HG03097 (cell line): ENCODE measurements around the gene NCKIPSD.
A peak's percentile ranks its signal among the peaks of the same experiment; 100 is the strongest.

Experiments
- ATAC-seq: cut with Tn5 transposase; IDR thresholded peaks from one replicate; pipeline ENCODE4 v1.9.1; 2021; ENCODE audit not compliant: unreplicated experiment, low FRiP score

Gene NCKIPSD

DNA sequence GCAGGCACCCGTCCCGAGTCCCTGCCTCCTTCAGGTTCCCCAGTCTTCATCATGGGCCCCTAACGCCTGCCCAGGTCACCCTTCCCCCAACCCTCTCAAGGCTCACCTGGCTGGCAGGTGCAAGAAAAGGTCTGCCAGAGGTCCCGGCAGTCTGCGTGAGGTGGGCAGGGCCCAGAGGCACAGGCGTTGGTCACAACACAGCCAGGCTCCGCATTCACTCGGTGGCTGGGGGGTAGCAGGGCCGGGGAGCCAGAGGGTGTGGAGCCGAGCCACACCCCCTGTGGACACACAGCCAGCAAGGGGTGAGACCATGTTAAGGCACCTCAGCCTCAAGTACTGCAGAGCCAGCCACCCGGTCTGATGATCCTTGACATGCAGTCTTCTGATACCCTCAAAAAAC is 33.9 kb downstream of the NCKIPSD start:
- no peak for ATAC-seq

- no peak for ATAC-seq
Measured at GRCh38 chr3:48650723-48651122, 35.0 kb downstream of the NCKIPSD start.

DNA sequence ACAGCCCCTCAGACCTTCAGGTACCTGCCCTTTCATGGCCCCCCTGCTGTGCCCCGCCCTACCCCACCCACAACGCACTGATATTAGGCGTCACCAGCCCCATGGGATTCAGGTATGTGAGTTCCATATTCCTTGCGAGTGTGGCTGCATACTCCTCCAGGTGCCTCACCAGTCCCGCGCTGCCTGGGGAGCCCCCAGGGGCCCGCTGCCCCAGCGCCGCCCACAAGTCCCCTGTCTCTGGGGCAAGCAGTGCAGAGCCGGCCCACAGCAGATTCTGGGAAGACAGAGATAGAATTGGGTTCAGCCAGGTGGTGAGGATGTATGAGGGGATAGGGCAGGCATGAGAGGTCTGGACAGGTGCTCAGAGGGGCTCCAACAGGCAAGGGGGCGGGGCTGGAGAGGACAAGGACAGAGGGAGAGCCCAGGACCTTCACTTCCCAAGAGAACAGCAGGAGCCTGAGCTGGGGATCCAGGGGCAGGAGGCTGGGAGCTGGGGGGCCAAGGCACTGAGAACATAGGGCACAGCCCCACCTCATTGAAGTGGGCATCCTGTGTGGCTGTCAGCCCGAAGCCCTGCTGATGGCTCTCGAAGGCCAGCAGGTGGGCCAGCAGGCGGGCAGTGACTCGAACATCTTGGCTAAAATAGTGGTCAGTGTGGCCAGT is 37.4 kb downstream of the NCKIPSD start:
- ATAC-seq = no peak

GRCh38 chr3:48647714-48648113 is 38.0 kb downstream of the NCKIPSD start:
- ATAC-seq = no peak

GRCh38 chr3:48644898-48645760 is 40.6 kb downstream of the NCKIPSD start:
- ATAC-seq = no peak

DNA sequence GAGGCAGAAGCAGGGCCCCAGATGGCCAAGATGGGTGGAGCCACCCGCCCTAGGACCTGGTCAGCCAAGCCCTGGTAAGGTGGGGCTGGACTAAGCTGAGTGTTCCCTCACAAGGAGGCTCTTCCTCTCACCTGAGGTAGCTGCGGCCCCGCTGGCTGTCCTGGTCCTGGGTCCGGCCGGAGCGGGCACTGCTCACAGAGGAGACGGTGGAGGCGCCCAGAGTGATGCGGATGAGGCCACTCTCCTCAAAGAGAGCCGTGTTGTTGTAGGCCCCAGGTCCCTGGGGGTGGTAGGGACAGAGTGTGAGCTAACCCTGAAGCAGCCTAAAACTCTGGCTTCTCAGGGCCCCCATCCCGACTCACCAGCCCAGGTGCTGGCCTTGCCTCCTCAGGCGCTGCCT is 43.1 kb downstream of the NCKIPSD start:
- ATAC-seq = no peak

DNA sequence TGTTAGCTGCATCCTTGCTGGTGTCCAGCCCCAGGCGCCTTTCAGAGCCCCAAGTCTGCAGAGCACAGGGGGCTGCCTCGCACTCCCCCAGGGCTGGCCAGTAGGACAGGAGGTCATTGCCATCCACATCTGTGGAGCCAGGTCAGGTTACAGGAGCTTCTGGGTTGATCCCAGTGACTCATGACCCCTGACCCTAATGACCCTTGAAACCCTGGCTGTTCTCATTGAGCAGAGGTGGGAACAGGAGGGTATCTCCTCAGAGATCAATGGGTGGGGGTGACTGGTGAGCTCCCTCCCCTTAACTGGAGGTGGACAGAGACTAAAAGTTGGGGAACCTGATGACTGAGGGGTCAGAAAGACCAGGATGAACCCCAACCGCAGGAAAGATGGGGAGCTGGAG is 44.3 kb downstream of the NCKIPSD start:
- ATAC-seq = no peak

- ATAC-seq = no peak
Measured at GRCh38 chr3:48639944-48640606, 45.6 kb downstream of the NCKIPSD start.

- ATAC-seq = no peak
Measured at GRCh38 chr3:48637305-48637704, 48.4 kb downstream of the NCKIPSD start.

DNA sequence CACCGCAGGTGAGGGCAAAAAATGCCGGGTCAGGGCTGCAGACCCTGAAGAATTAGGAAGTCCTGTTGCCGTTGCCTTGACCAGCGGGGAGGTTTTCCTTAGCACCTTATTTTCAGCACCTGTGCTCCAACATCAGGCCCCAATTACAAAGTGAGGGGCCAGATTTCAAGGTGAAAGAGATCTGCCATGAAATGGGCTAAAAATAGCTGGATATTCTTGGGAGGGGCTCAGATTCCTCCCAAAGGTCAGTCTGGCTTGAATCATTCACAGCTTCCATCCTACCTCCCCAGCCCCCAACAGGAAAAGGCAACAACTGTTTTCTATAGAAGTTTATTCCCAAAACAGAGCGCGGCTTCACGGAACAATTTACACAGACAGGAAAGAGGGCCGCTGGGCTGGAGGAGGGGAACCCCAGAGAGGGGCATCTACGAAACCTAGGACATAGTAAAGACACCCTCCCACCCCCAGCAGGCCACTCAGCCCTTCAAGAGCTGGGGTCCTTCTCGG is 49.5 kb downstream of the NCKIPSD start:
- no peak for ATAC-seq

DNA sequence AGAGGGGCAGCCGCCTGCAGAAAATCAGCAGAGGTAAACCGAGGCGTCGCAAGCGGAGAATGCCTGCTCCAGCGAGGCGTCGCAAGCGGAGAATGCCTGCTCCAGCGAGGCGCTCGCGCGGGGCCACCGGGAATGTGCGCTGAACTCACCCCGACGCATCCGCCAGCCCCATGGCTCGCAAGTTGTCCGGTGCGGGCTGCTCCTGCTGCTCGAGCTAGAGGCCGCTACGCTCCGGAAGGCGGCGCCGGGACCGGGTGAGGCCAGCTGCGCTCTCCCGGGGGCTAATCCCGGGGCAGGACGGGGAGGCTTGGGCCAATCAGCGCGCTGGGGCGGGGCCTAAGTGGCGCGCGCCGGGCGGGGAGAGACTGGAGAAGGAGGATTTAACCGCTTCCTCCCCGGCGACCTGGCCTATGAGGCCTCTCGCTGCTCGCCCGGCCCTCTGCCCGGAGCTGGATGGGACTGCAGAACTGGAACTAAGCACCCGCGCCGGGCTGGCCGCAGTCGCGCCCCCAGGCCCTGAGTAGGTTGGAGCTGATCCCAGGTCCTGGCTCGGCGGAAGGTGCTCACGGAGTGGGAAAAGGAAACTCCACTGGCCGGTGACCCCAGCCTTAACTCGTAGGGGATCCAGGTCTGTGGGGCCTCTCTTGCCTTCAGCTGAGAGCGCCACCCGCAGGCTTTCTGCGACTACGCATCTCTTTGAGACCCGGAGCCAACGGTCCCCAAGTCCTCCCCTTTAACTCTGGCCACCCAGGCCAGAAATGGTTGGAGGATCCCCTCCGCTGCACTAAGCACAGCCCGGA is 50.3 kb downstream of the NCKIPSD start, which contains the start of gene SLC26A6:
Gene SLC26A6 (minus strand): TSS at position 240 of the 800 bp plus-strand sequence. CDS start 68 bp downstream, at position 172.
- ATAC-seq = peak; percentile 87

GRCh38 chr3:48634661-48635221 is 51.0 kb downstream of the NCKIPSD start:
- no peak for ATAC-seq

DNA sequence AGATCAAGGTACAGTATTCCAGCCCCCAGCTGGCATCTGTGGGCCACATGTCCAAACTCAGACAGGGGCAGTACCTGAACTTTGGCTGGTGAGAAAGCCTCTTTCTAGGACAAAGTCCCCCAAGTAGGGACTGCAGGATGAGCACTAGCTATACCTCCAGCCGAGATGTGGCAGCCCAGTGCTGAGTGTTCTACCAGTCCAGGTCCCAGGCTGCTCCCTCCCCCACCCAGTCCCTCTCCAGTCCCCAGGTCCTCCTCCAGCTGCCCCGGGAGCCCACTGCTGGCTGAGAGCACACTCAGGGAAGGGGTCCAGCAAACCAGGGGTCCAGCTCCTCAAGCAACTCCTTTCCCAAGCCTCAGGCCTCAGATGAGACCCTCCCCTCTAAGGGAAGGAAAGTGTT is 52.0 kb downstream of the NCKIPSD start:
- no peak for ATAC-seq

- ATAC-seq = no peak
Measured at GRCh38 chr3:48633256-48633655, 52.5 kb downstream of the NCKIPSD start.

DNA sequence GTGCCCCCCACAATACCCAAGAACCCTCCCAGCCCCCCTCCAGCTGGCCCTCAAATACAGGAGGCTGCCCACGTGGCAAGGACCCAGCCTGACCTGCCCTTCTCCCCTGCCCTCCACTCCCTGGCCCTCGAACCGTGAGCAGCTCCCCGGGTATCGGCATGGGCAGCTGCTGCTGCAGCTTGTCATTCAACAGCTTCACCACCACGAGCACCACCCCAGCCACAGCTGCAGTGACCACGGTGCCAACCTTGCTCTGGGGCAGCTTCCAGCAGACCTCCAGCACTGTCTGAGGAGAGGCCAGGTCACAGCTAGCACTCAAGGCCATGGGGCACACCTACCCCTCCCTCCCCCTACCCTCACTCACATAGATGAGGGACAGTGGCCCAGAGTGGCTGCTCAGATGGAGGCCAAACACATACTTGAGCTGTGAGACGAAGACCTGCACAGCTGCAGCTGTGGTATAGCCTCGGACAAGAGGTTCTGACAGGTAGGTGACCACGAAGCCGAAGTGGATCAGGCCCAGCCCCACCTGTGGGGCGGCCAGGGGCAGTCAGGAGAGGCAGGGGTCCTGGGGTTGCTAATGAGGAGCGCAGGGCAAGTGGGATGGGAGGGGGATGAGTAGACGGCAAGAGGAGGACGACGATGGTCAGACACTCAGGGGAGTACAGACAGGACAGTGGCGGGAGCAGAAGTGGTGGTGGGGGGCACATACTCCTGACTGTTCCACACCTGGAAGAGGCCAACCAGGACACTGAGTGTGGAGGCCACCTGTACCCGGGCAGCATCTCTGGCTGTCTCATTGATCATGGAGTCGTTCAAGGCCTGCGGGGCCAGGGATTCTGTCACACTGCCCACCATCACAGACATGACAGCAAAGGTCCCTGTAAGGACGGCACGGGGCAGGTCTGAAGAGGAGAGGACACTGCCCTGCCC is 53.9 kb downstream of the NCKIPSD start:
- ATAC-seq = no peak

- ATAC-seq = no peak
Measured at GRCh38 chr3:48630833-48631232, 54.9 kb downstream of the NCKIPSD start.

DNA sequence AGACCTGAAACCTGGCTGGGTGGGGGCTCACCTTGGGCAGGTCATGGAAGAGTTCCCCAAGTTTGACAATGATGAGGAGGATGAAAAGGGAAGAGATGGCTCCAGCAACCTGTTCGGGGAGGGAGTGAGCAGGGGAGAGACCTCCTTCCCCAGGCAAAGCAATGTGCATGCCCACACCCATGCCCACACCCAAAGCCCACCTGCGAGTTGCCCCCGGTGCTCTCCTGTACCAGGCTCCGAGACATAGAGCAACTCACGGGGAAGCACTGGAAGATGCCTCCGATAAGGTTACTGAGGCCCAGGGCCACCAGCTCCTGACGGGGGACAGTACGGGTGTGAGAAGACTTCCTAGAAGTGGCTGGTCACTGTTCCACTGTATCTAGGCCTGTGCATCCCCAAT is 55.3 kb downstream of the NCKIPSD start:
- no peak for ATAC-seq

GRCh38 chr3:48629894-48630293 is 55.8 kb downstream of the NCKIPSD start:
- no peak for ATAC-seq
